ENCODE data around the gene CHSY1.

- TF ChIP-seq CTCF (conservative IDR thresholded peaks at IDR 0.05; ENCODE audit: low read length) (no peak), EZH2phosphoT487 (IDR thresholded peaks at IDR 0.05; ENCODE audit: borderline replicate concordance, low read depth, low read length) (no peak)
Observed at GRCh38 chr15:101131489-101132389, 120.1 kb downstream of the CHSY1 start.
